ENCODE results near the gene SDHA.
"Not testable (repeated sequence)": the region's sequence is repeated elsewhere in the genome, so short reads cannot be mapped to it uniquely, and the experiment has no call there.

The SDHA gene

GRCh38 chr5:302416-302815 is 84.3 kb downstream of the SDHA start:
- peak; percentile 29 for DNase-seq

- DNase-seq = no peak
Measured at GRCh38 chr5:302966-303365, 84.8 kb downstream of the SDHA start.

GRCh38 chr5:303741-304140 is 85.6 kb downstream of the SDHA start:
- DNase-seq = not testable (repeated sequence)

- no peak for DNase-seq
Measured at GRCh38 chr5:305050-305449, 86.9 kb downstream of the SDHA start.

GRCh38 chr5:305459-305858 is 87.3 kb downstream of the SDHA start:
- DNase-seq = no peak

GRCh38 chr5:306011-306805 is 88.1 kb downstream of the SDHA start:
- no peak for DNase-seq

Measured in SHP77 treated with DMSO at 0.1 percent for 48 hours (cell line).